ENCODE results near the gene RTTN.

DNA sequence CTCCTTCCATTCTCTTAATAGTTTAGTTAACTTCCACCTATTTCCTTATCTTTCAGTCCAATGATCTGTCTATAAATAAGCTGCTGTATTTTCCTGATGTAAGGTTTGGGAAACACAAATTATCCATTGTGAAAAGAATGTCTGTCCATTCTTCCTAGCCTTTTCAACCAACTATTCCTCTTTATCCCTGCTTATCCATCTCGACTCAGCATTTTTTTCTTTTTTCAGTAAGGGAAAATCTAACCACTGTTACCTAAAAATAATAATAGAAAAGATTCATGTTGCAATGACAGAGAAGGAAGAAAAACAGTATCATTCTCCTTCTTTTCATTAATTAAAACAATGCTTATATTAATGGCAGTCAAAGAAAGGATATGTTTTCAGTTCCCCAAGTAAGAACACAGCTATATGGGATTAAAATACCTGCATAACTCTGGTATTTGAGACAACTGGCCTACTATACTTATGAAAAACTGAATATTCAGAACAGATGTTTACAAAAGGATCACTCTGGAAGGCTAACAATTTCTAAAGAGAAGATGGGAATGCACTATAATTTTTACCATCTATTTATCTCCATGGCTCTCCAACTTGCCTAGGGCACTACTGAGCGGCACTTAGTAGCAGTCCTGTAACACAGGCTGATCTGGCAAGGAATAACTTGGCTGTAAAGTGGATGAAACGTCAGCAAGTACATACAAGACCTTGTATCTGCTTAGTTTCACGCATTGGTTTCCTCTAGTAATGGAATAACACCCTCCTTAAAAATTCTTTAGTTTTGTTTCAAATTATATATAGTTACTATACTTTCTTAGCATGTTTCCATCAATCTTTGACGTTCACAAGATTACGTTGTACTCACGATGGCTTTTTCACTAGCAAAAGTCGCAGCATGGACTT is 57.2 kb downstream of the RTTN start:
- TF ChIP-seq, protein P1, sequence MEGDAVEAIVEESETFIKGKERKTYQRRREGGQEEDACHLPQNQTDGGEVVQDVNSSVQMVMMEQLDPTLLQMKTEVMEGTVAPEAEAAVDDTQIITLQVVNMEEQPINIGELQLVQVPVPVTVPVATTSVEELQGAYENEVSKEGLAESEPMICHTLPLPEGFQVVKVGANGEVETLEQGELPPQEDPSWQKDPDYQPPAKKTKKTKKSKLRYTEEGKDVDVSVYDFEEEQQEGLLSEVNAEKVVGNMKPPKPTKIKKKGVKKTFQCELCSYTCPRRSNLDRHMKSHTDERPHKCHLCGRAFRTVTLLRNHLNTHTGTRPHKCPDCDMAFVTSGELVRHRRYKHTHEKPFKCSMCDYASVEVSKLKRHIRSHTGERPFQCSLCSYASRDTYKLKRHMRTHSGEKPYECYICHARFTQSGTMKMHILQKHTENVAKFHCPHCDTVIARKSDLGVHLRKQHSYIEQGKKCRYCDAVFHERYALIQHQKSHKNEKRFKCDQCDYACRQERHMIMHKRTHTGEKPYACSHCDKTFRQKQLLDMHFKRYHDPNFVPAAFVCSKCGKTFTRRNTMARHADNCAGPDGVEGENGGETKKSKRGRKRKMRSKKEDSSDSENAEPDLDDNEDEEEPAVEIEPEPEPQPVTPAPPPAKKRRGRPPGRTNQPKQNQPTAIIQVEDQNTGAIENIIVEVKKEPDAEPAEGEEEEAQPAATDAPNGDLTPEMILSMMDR (IDR thresholded peaks at IDR 0.05) = no peak
- TF ChIP-seq EP300 (IDR thresholded peaks at IDR 0.05) (no peak), POLR2A (IDR thresholded peaks at IDR 0.05) (no peak)
